ENCODE measurements around the gene RACK1.

GRCh38 chr5:181263633-181264032 lies 19.9 kb upstream of the RACK1 start:
- TF ChIP-seq CREBL2 (CRISPR knock-in tag; IDR thresholded peaks at IDR 0.05; ENCODE audit: borderline replicate concordance) (no peak), CTCF (CRISPR knock-in tag; IDR thresholded peaks at IDR 0.05) (no peak), JARID2 (CRISPR knock-in tag; IDR thresholded peaks at IDR 0.05; ENCODE audit: insufficient replicate concordance) (no peak), POLR2AphosphoS5 (IDR thresholded peaks at IDR 0.05; ENCODE audit: low read depth, low read length) (no peak), CREM (IDR thresholded peaks at IDR 0.05) (no peak), CREM (CRISPR knock-in tag; IDR thresholded peaks at IDR 0.05) (no peak), POLR2A (IDR thresholded peaks at IDR 0.05; ENCODE audit: insufficient read depth in 1 of 2, low read depth in 2 of 2, low read length in 2 of 2) (no peak), POLR2G (IDR thresholded peaks at IDR 0.05; ENCODE audit: low read depth, low read length) (no peak), DDIT3 (CRISPR knock-in tag; IDR thresholded peaks at IDR 0.05) (no peak), TBP (CRISPR knock-in tag; IDR thresholded peaks at IDR 0.05) (no peak), SIX1 (CRISPR knock-in tag; IDR thresholded peaks at IDR 0.05; ENCODE audit: borderline replicate concordance) (no peak)

Measured in HepG2 (cell line).